Panc1 (cell line): ENCODE measurements around the gene SLAIN1. TPM values are rescaled to one million over a fixed set of nuclear protein-coding genes. Genes with fewer than 3 reads are reported as not detected.

ENCODE experiments used
- ATAC-seq: fragments of 200-7000 bp; cut with Tn5 transposase; 2 replicates; pipeline ENCODE4 v1.9.1; 2020; ENCODE audit warnings: mild to moderate bottlenecking, moderate library complexity
- BruUV-seq: library from RNA; stranded (reverse); fragments of 400-500 nt; replicated peaks from 2 replicates; lab custom pipeline; 2021; lab: Mats Ljungman, UMichigan
- CTCF ChIA-PET: fragments of 300-600 bp; sonication (Branson Sonifier 250); formaldehyde crosslinking; loops from one replicate; lab custom pipeline; 2022; ENCODE audit warnings: antibody characterized with exemption; lab: Charles Lee
- POLR2A ChIA-PET: fragments of 300-600 bp; sonication (Branson Sonifier 250); formaldehyde crosslinking; loops from one replicate; lab custom pipeline; 2022; ENCODE audit warnings: antibody characterized with exemption; lab: Charles Lee
- DNase-seq: peaks from one replicate; pipeline ENCODE4 v3.0.0-alpha.2; 2010; ENCODE audit warnings: low read depth, low spot score
- H3K27ac ChIP-seq: 2 replicates; pipeline ENCODE4 v1.5.1; 2011; ENCODE audit warnings: mild to moderate bottlenecking, low read length, inconsistent platforms
- H3K27me3 ChIP-seq: fragments of 200-500 bp; sonication (Bioruptor generic); 2 replicates; pipeline ENCODE4 v1.6.0; 2014; ENCODE audit warnings: low read length, inconsistent platforms; ENCODE audit not compliant: control insufficient read depth, insufficient read depth
- H3K36me3 ChIP-seq: fragments of 200-500 bp; sonication (Bioruptor generic); 2 replicates; pipeline ENCODE4 v1.5.1; 2014; ENCODE audit warnings: inconsistent platforms, mild to moderate bottlenecking, low read length, moderate library complexity; ENCODE audit not compliant: control insufficient read depth, insufficient read depth
- H3K4me1 ChIP-seq: 2 replicates; pipeline ENCODE4 v1.5.1; 2011; ENCODE audit warnings: inconsistent platforms, mild to moderate bottlenecking, low read length, moderate library complexity; ENCODE audit not compliant: control insufficient read depth, insufficient read depth
- H3K4me3 ChIP-seq, 2 experiments: 2 replicates each; pipeline ENCODE4 v1.5.1; 2011 to 2012; ENCODE audit warnings: low read depth in 2 of 2, low read length in 2 of 2, mild to moderate bottlenecking in 2 of 2, inconsistent platforms in 1 of 2, moderate library complexity in 1 of 2
- H3K9me3 ChIP-seq: fragments of 200-500 bp; sonication (Bioruptor generic); 2 replicates; pipeline ENCODE4 v1.5.1; 2014; ENCODE audit warnings: low read depth, mild to moderate bottlenecking, inconsistent platforms, low read length, moderate library complexity; ENCODE audit not compliant: control insufficient read depth, insufficient read depth
- CTCF ChIP-seq: fragments of 450-650 bp; IDR thresholded peaks from 2 replicates; pipeline ENCODE4 v1.5.1; 2017; ENCODE audit warnings: mild to moderate bottlenecking
- POLR2AphosphoS5 ChIP-seq: IDR thresholded peaks from 2 replicates; pipeline ENCODE4 v1.6.1; 2012; ENCODE audit warnings: mild to moderate bottlenecking, low read depth, low read length, moderate library complexity
- REST ChIP-seq, 2 experiments: IDR thresholded peaks; 2 replicates each; pipeline ENCODE4 v1.6.1; 2011 to 2012; ENCODE audit warnings: low read depth in 2 of 2, control low read depth in 1 of 2, low read length in 1 of 2, mild to moderate bottlenecking in 1 of 2, moderate library complexity in 1 of 2; ENCODE audit not compliant: insufficient read depth in 1 of 2
- SIN3A ChIP-seq: IDR thresholded peaks from 2 replicates; pipeline ENCODE4 v1.6.1; 2012; ENCODE audit warnings: low read depth, mild to moderate bottlenecking, low read length, moderate library complexity, borderline replicate concordance; ENCODE audit not compliant: insufficient read depth
- TCF7L2 ChIP-seq: IDR thresholded peaks from 2 replicates; pipeline ENCODE4 v1.6.1; 2011; ENCODE audit warnings: mild to moderate bottlenecking, low read depth, low read length, inconsistent platforms
- in situ Hi-C: cut with HindIII; loops from 2 replicates; pipeline ENCODE4 v1.10.0; 2016; ENCODE audit warnings: low sequenced_read_pairs, low pct_unique_long_range_greater_than_20kb
- intact Hi-C: fragments of 100-400 bp; cut with micrococcal nuclease; formaldehyde crosslinking; loops from one replicate; pipeline ENCODE4 v1.10.0; 2022; ENCODE audit not compliant: unreplicated experiment
- total RNA-seq: library from RNA; stranded (reverse); gene quantifications from one replicate; pipeline ENCODE4 v1.2.1, GENCODE V29; 2021; ENCODE audit not compliant: unreplicated experiment

Gene SLAIN1
- total RNA-seq, 1 experiment from 2014 or later, result 0.49 TPM

GRCh38 chr13:77703408-77703807 lies 5.9 kb downstream of the SLAIN1 start:
- intact Hi-C loops, result no loop called here
- in situ Hi-C loops, result no loop called here
- H3K27ac ChIP-seq, result no peak overlapping the region
- H3K27me3 ChIP-seq, result peaks cover 2% of the 10 kb centered on the region; the same call in 1 of the 2 replicates
- ChIA-PET POLR2A (no interaction called here), CTCF (no interaction called here)
- ATAC-seq, result no peak
- no peaks in the 10 kb centered on the region for H3K4me1 ChIP-seq
- H3K9me3 ChIP-seq, result no peaks in the 10 kb centered on the region
- no peaks in the 10 kb centered on the region for H3K36me3 ChIP-seq
- BruUV-seq, result no TSS peak
- DNase-seq, result no peak
- no peak for TF ChIP-seq POLR2AphosphoS5
- TF ChIP-seq CTCF, result no peak
- TF ChIP-seq TCF7L2, result no peak
- TF ChIP-seq REST (IDR thresholded peaks at IDR 0.05; ENCODE audit: insufficient read depth in 1 of 2, low read depth in 2 of 2, low read length in 1 of 2), result no peak
- TF ChIP-seq SIN3A, result no peak
- no peak overlapping the region for H3K4me3 ChIP-seq

GRCh38 chr13:77714119-77714755 lies 16.8 kb downstream of the SLAIN1 start:
- Histone ChIP-seq H3K36me3 (no peaks in the 10 kb centered on the region), H3K27me3 (no peaks in the 10 kb centered on the region), H3K4me1 (no peaks in the 10 kb centered on the region), H3K27ac (no peak overlapping the region), H3K9me3 (no peaks in the 10 kb centered on the region), H3K4me3 (no peak overlapping the region)
- no peak for TF ChIP-seq POLR2AphosphoS5
- in situ Hi-C loops, result no loop called here
- ChIA-PET CTCF (no interaction called here), POLR2A (no interaction called here)
- no TSS peak for BruUV-seq
- ATAC-seq (no peak), DNase-seq (no peak)
- intact Hi-C loops, result no loop called here

- in situ Hi-C loops (no loop called here), intact Hi-C loops (no loop called here)
- no peaks in the 10 kb centered on the region for H3K36me3 ChIP-seq
- H3K4me1 ChIP-seq, result no peaks in the 10 kb centered on the region
- H3K27me3 ChIP-seq, result no peaks in the 10 kb centered on the region
- ChIA-PET CTCF (no interaction called here), POLR2A (no interaction called here)
- TF ChIP-seq TCF7L2 (no peak), POLR2AphosphoS5 (no peak), REST (IDR thresholded peaks at IDR 0.05; ENCODE audit: insufficient read depth in 1 of 2, low read depth in 2 of 2, low read length in 1 of 2) (no peak)
- ATAC-seq, result no peak
- DNase-seq, result no peak
- no TSS peak for BruUV-seq
- H3K9me3 ChIP-seq, result no peaks in the 10 kb centered on the region
- H3K27ac ChIP-seq, result no peak overlapping the region
- no peak overlapping the region for H3K4me3 ChIP-seq
These were observed 17.9 kb downstream of the SLAIN1 start for GRCh38 chr13:77715233-77715891.
